ENCODE measurements around the gene TTLL6.
"Not testable (repeated sequence)": the region's sequence is repeated elsewhere in the genome, so short reads cannot be mapped to it uniquely, and the experiment has no call there.

- not testable (repeated sequence) for TF ChIP-seq CTCF (IDR thresholded peaks at IDR 0.05); KAT7 (CRISPR knock-in tag; IDR thresholded peaks at IDR 0.05; ENCODE audit: borderline replicate concordance); SMAD4 (CRISPR knock-in tag; IDR thresholded peaks at IDR 0.05); NR1H2 (CRISPR knock-in tag; IDR thresholded peaks at IDR 0.05); AFF4 (CRISPR knock-in tag; IDR thresholded peaks at IDR 0.05; ENCODE audit: borderline replicate concordance); TEAD4 (CRISPR knock-in tag; IDR thresholded peaks at IDR 0.05); MAX (CRISPR knock-in tag; IDR thresholded peaks at IDR 0.05); USF2 (CRISPR knock-in tag; IDR thresholded peaks at IDR 0.05); MXD4 (CRISPR knock-in tag; IDR thresholded peaks at IDR 0.05; ENCODE audit: borderline replicate concordance); USF1 (CRISPR knock-in tag; IDR thresholded peaks at IDR 0.05); ZNF219 (CRISPR knock-in tag; IDR thresholded peaks at IDR 0.05; ENCODE audit: borderline replicate concordance); ZNF263 (CRISPR knock-in tag; IDR thresholded peaks at IDR 0.05; ENCODE audit: low read depth); ARID4B (CRISPR knock-in tag; IDR thresholded peaks at IDR 0.05; ENCODE audit: borderline replicate concordance)
Observed at GRCh38 chr17:48820936-48821335, 3.9 kb upstream of the TTLL6 start.

Data from WTC11 (cell line).